GM19239 (cell line): ENCODE measurements around the gene ARIH2.
"Not testable (repeated sequence)": the region's sequence is repeated elsewhere in the genome, so short reads cannot be mapped to it uniquely, and the experiment has no call there.

Experiments used
- DNase-seq: peaks from one replicate; pipeline ENCODE4 v3.0.0; 2011; ENCODE audit warnings: low spot score; ENCODE audit not compliant: insufficient read length
- FAIRE-seq: peaks from 2 replicates; lab custom pipeline; 2011; peaks lifted over from hg19 to GRCh38; lab: Jason Lieb, UNC

Gene ARIH2

GRCh38 chr3:48997714-48998637, 79.3 kb downstream of the ARIH2 start:
- FAIRE-seq (no peak), DNase-seq (no peak)

- DNase-seq (no peak), FAIRE-seq (no peak)
Measured at GRCh38 chr3:48999085-48999858, 80.6 kb downstream of the ARIH2 start.

GRCh38 chr3:49001155-49001554, 82.5 kb downstream of the ARIH2 start:
- DNase-seq, result no peak

GRCh38 chr3:49004352-49005302, 86.0 kb downstream of the ARIH2 start:
- no peak for FAIRE-seq
- DNase-seq, result no peak

More at GRCh38 chr3:49001155-49001554, 82.5 kb downstream of the ARIH2 start:
- no peak for FAIRE-seq

DNA sequence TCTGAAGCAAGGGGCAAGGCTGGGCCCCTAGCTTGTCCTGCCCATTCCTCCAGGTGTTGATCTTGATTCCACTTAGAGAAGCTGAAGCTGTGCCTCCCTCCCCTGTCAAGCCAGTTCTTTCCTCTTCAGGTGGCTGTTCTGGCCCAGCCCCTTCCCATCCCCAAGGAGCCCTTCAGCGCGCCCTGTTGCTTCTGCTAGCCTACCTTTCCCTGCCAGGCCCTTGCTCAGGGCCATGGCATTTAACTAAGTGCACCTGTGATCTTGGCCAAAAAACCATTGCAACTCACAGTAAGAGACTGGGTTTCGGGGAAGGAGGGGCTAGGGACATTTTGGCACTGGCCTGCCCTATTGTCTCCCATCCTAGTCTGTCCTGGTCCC, 86.7 kb downstream of the ARIH2 start:
- DNase-seq (no peak), FAIRE-seq (no peak)

GRCh38 chr3:49005998-49006397, 87.4 kb downstream of the ARIH2 start:
- FAIRE-seq (no peak), DNase-seq (no peak)

DNA sequence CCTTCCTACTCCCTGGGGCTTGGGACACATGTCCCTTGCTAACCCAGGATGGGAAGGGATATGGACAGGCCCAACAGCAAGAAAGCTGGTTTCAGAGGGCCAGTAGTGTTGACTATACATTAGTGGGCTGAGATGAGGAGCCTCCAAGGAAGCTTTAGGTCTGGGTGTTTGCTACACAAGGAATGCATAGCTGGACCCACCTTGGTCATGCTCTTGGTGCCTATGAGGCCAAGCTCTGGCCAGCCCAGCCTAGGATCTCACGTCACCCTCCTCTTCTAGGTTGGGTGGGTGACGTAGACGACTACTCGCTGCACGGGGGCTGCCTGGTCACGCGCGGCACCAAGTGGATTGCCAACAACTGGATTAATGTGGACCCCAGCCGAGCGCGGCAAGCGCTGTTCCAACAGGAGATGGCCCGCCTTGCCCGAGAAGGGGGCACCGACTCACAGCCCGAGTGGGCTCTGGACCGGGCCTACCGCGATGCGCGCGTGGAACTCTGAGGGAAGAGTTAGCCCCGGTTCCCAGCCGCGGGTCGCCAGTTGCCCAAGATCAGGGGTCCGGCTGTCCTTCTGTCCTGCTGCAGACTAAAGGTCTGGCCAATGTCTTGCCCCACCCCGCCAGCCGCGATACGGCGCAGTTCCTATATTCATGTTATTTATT, 87.9 kb downstream of the ARIH2 start:
- DNase-seq (no peak), FAIRE-seq (peak; percentile 49)

- peak; percentile 95 for DNase-seq
- FAIRE-seq, result peak; percentile 97
Measured at GRCh38 chr3:49007068-49007770, 88.6 kb downstream of the ARIH2 start, which contains the start of gene WDR6. Gene WDR6 (plus strand): TSS chr3:49007391. CDS start chr3:49007432, 41 bp downstream.

DNA sequence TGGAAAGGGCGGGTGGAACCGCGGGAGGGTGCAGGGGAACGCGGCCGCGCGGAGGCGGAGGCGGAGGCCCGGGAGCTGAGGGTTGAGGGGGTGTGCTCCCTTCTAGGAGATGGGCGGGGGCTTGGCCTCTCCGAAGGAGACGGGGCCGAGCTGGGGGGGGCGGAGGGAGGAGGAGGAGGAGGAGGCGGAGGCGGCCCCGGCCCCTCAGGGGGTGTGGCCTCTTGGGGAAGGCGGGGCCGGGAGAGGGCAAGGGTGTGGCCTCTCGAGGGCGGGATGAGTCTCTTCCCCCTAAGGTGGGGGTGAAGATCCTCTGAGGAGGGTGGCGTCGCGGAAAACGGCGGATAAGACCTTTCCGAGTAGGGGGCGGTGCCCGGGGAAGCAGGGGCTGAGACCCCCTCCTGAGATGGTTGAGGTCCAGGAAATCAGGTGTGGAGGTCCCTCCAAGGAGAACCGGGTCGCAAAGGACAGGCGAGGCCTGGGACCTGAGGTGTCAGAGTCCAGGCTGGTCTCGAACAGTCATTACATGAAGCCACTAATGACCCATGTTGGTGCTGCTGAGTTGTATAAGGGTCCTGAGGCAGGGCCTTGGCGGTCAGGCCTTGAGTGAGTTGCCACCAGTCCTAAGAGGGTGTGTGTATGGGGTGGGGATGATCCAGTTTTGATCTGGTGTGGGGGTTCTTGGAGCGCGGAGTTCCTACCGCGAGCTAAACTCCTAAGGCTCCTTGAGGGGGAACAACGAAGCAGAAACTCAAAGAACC, 89.3 kb downstream of the ARIH2 start:
- peak; percentile 72 for FAIRE-seq
- peak; percentile 56 for DNase-seq

DNA sequence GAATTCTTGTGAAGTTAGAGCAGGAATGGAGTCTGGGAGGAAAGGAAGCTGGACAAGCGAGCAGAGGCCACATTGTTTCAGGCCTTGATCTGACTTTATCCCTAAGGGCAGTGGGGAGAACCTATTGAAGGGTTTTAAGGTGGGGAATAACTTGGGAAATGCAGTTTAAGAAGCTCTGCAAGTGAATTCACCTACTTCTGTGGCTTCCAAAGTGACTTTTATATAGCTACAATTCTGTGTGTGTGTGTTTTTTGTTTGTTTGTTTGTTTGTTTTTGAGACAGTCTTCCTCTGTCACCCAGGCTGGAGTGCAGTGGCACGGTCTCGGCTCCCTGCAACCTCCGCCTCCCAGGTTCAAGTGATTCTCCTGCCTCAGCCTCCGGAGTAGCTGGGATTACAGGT, 90.0 kb downstream of the ARIH2 start:
- DNase-seq, FAIRE-seq: not testable (repeated sequence)

DNA sequence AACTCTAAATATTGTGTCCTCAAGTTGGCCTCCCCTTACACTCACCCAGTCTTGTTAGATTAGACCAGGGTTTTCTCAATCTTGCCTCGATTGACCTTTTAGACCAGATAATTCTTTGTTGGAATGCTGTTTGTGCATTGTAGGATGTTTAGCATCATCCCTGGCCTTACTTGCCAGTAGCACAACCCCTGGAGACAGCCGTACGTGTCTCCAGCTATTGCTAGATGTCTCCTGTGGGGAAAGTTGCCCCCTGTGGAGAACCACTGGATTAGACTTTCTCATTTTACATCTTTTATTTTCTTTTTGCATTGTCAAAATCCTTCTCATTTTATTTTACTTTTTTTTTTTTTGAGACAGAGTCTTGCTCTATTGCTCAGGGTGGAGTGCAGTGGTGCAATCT, 90.8 kb downstream of the ARIH2 start:
- FAIRE-seq (no peak), DNase-seq (no peak)

DNA sequence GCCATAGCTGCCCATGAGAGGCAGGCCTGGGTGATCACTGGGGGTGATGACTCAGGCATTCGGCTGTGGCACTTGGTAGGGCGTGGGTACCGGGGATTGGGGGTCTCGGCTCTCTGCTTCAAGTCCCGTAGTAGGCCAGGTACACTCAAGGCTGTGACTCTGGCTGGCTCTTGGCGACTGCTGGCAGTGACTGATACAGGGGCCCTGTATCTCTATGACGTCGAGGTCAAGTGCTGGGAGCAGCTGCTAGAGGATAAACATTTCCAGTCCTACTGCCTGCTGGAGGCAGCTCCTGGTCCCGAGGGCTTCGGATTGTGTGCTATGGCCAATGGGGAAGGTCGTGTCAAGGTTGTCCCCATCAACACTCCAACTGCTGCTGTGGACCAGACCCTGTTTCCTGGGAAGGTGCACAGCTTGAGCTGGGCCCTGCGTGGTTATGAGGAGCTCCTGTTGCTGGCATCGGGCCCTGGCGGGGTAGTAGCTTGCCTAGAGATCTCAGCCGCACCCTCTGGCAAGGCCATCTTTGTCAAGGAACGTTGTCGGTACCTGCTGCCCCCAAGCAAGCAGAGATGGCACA, 93.9 kb downstream of the ARIH2 start:
- FAIRE-seq, result no peak
- DNase-seq, result no peak

DNA sequence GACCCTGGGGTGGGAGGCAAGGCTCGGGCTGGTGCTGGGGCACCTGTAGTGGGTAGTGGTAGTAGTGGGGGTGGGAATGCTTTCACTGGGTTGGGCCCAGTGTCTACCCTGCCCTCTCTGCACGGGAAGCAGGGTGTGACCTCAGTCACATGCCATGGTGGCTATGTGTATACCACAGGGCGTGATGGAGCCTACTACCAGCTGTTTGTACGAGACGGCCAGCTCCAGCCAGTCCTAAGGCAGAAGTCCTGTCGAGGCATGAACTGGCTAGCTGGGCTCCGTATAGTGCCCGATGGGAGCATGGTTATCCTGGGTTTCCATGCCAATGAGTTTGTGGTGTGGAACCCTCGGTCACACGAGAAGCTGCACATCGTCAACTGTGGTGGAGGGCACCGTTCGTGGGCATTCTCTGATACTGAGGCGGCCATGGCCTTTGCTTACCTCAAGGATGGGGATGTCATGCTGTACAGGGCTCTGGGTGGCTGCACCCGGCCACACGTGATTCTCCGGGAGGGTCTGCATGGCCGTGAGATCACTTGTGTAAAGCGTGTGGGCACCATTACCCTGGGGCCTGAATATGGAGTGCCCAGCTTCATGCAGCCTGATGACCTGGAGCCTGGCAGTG, 94.6 kb downstream of the ARIH2 start:
- DNase-seq (no peak), FAIRE-seq (no peak)

GRCh38 chr3:49013738-49014660, 95.4 kb downstream of the ARIH2 start:
- peak; percentile 81 for FAIRE-seq
- no peak for DNase-seq

DNA sequence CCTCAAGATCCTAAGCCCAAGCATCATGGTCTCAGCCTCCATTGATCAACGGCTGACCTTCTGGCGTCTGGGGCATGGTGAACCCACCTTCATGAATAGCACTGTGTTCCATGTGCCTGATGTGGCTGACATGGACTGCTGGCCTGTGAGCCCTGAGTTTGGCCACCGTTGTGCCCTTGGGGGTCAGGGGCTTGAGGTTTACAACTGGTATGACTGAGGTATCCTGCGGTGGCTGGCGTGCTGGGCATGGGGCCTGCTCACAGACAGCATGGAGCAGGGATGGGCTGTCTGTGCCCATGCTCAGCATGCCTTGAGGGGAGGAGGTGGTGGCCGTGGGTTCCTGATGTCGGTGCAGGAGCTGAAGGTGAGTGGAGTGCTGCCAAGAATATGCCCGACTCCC, 96.4 kb downstream of the ARIH2 start:
- DNase-seq, result no peak
- no peak for FAIRE-seq

GRCh38 chr3:49015765-49016164, 97.1 kb downstream of the ARIH2 start:
- DNase-seq, result no peak
- FAIRE-seq, result no peak
